ENCODE results near the gene SEPTIN3.
"Not testable (repeated sequence)": the region's sequence is repeated elsewhere in the genome, so short reads cannot be mapped to it uniquely, and the experiment has no call there.

The SEPTIN3 gene

DNA sequence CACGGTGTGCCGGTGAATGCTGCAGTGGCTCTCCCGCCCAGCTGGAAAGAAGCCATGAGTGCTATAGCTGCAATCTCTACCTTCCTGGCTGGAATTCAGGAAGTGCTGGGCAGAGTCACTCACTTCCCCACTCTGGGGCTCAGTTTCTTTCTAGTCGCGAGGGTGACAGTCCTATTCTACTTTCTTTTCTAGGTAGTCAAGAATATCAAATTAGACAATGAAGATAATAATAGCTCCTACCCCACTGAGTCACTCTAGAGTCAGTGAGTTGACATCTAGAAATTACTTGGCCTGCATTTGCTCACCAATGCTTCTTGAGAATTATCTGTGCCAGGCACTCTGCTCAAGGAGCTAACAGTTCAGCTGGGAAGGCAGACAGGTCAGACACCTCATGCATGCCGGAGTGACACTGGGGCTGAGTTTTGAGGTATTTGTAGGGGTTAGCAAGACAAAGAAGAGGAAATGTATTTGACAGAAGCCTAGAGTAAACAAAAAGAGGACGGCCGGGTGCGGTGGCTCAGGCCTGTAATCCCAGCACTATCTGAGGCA, 25.5 kb upstream of the SEPTIN3 start:
- no peak for DNase-seq

DNA sequence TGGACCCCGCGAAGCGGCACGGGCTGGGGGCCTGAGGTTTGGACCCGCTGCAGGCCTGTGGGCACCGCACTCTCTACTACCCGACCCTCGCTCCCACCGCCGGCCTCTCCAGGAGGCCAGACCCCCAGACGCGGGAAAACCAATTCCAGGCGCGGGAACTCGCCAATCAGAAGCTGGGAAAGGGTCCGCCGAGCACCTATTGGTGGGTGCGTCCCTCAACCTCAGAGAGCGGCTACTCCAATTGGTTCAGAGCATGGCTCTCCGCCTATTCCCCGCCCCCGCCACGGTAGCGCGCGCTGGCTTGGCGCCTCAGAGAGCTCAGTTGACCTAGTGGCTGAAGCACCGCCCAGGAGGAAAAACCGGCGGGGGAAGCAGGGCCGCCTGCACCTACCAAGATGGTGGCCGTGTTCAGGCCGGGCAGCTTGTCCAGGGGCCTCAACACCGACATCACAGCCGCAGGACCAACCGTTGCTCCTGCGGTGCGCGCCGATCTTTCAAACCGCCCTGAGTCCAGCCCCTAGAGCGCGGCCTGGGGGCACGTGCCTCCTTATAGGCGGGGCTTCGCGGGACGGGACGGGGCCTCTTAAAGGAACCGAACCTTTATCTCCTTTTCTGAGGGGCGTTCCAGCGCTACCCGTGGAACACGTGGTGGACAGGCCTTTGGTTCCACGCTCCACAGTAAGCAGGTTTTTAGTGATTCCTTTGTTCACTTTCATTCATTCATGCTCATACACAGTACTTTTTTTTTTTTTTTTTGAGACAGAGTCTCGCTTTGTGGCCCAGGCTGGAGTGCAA, 22.4 kb upstream of the SEPTIN3 start, which contains the start of gene CENPM:
TSS of gene CENPM (minus strand) at position 524 of the 795 bp plus-strand sequence. CDS start at position 448, 76 bp downstream.
- DNase-seq, result peak; percentile 97

DNA sequence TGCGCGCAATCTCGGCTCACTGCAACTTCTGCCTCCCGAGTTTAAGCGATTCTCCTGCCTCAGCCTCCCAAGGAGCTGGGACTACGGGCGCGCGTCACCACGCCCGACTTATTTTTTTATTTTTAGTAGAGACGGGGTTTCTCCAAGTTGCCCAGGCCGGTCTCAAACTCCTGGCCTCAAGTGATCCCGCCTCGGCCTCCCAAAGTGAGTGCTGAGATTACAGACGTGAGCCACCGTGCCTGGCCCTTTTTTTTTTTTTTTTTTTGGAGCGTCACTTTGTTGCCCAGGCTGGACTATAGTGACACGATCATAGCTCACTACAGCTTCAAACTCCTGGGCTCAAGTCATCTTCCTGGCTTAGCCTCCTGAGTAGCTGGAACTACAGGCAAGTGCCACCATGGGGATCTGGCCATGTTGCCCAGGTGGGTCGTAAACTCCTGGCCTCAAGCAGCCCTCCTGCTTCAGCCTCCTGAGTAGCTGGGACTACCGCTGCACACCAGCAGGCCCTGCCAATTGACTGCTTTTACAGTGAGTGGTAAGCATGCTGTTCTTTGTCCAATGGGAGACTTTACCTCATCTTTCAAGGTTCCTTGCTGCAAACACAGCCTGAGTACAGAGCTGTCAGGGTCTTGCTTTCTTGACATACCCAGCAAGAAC, 21.7 kb upstream of the SEPTIN3 start:
- DNase-seq, result no peak

DNA sequence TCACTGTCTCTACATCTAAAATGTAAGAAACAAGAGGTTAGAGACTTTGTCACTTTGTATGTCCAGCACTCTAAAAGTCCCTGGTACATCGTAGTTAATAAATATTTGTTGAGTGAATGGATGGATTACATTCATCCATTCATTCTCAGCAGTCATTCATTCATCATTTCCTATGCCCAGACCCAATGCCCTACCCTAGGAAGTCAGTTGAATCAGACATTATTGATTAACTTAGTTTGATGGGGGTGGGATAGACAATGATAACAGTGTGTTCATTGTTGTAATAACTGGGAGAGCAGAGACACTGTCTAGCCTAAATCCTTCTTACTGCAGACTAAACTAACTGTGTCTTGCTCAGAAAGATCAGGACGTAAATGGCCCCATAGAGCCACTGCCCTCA, 21.1 kb upstream of the SEPTIN3 start:
- DNase-seq, result no peak

DNA sequence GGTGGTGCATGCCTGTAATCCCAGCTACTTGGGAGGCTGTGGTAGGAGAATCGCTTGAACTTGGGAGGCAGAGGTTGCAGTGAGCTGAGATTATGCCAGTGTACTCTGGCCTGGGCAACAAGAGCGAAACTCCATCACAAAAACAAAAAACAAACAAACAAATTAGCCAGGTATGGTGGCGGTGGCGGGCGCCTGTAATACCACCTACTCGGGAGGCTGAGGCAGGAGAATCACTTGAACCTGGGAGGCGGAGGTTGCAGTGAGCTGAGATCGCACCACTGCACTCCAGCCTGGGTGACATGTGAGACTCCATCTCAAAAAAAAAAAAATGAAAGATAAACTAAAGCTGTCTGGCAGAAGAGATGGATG, 20.3 kb upstream of the SEPTIN3 start:
- DNase-seq, result not testable (repeated sequence)

DNA sequence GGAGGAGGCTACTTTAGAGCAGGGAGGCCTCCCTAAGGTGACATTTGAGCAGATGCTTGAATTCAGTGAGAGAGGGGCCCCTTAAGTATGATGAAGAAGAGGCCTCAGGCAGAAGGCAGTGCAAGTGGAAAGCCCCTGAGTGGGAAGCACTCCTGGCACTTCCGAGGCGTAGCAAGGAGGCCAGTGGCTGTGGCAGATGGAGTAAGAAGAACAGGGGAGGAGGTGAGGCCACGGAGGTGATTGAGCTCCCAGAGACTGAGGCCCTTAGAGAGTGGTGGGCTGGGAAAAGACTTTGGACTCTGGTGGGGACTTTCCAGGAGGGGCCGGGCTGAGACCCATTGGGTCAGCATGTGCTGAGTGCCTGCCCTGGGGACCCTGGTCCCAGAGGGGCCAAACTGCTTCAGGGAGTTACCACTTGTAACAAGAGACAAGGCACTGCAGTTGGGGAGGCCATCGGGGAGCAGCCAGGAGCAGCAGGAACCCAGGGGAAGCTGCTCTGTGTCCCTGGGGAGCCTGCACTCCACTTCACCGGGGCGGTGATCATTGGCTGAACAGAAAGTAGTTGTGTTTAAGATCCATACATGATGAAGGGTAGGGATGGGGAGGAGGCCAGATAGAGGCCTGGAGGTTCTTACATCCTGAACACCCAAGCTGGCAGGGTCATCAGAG, 19.8 kb upstream of the SEPTIN3 start:
- no peak for DNase-seq

DNA sequence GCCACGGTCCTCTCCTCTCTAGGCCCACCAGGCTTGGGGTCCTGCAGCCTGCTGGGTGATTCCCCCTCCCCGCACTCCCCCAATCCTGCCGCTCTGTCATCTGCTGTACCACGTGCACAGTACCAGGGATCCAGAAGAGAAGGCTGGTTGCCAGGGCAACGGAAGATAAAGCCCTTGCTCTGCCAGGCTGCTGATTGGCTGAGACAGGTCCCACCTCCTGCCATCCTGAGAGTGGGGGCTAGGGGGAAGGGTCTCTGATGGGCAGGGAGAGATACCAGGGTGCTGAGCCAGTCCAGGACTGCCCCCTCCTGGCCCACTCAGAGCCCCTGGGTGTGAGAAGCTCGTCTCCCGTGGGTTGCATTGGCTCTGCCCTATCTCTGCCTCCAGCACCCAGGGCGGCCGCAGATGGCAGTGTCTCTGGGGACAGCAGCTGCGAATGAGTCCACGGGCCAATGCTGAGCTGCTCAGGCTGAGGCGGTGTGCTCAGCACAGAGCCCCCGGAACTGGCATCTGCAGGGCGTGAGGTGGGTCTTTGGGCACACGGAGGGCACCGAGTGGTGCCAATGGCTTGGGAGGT, 17.3 kb upstream of the SEPTIN3 start, which contains the start of gene SMIM45:
TSS of gene SMIM45 (plus strand) at position 253 of the 577 bp plus-strand sequence.
- peak; percentile 86 for DNase-seq

DNA sequence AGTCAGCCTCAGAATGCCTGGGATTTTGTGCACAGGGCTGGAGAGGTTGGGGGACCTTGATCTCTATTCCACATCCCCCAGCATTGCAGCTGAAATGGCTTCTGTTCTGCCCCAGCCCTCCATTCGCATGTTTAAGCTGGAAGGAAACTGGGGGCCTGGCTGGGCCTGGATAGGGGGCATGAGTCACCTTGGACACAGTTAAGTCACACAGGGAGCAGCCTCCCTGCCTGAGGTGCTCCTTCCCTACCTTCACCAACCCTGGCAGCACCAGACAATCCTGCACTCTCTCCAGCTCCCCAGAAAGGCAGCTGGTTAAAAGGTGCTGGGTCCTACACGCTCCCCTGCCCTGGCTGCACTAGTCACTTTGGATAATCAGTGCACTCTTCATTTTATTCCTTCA, 16.5 kb upstream of the SEPTIN3 start:
- DNase-seq, result no peak

DNA sequence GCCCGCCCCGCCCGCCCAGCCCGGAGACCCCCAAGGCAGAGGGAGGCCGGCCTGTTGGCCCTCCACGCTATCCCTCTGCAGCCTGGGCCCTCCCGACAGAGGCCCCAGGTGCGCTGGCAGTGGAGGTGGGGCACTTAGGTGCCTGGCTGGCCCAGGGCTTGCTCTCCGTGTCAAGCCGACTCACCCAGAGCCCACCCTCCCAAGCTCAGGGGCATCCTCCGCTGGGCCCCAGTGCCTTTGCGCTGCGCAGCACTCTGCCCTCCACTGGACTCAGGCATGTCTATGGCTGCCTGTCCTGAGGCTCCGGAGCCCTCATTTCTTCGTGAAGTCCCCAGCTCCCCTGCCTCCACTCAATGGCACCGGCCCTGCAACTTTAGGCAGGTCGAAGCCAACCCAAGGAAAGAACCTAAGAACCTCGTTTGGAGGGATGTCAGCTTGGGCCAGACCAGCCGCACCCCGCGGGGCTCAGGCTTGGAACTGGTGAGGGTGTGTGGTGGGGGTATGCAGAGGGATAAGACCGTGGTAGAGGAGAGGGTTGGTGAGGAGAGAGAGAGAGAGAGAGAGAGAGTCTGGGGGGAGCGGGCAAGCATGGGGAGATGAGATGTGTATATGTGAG, 11.2 kb upstream of the SEPTIN3 start:
- DNase-seq, result no peak

DNA sequence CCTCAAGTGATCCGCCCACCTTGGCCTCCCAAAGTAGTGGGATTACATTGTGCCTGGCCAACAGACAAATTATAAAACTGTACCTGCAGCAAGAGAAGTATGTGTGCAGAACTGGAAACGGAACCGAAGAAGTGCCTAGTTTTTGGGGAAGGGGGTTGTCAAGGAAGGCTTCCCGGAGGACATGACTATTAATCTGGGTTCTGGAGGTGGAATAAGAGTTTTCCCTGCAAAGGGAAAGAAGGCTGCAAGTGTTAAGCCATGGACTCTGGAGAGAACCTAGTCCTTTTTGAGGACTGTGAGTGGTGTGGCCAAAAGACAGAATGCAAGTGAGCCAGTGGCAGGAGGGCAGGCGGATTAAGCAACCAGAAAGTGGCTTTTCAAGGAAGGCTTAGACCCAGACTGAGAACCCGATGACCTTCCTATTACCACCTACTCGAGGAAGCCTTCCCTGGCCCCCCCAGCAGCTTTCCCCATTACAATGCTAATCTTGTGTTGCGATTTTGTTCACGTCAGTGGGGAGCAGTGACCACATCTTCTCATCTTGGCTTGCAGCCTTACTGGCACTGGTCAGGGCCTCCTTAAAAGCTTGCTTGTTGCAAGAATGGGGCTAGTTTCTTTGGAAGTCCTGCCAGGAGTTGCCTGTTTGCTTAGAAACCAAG, 5.7 kb upstream of the SEPTIN3 start:
- no peak for DNase-seq

DNA sequence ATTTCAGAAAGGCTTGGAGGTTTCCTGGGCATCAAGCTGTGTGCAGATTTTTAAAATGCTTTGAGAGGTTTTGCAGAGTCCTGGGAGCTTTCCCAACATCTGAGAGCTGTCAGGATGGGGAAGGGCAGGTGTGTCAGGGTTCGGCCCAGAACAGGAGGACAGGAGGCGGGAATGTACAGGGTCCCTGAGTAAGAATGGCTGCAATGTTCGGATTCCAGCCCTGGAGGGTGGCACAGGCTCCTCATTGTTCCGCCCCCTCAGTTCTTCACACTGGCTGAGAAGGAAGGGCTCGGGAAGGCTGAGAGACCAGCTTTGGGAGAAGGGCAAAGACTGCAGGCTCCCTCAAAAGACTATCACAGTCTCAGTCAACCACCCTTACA, 5.1 kb upstream of the SEPTIN3 start:
- no peak for DNase-seq

DNA sequence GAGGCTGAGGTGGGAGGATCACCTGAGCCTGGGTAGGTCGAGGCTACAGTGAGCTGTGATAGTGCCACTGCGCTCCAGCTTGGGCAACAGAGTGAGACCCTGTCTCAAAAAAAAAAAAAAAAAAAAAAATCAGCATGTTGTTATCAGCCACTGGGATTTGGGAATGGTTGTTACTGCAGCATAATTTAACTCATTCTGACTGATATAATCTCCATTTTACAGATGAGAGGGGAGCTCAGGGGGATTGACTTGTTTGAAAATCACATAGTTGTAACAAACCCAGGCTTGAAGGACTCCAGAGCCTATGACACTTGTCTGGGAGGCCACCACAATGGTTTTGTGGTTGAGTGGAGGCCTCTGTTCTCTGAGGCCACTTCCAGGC, 3.0 kb upstream of the SEPTIN3 start:
- no peak for DNase-seq

DNA sequence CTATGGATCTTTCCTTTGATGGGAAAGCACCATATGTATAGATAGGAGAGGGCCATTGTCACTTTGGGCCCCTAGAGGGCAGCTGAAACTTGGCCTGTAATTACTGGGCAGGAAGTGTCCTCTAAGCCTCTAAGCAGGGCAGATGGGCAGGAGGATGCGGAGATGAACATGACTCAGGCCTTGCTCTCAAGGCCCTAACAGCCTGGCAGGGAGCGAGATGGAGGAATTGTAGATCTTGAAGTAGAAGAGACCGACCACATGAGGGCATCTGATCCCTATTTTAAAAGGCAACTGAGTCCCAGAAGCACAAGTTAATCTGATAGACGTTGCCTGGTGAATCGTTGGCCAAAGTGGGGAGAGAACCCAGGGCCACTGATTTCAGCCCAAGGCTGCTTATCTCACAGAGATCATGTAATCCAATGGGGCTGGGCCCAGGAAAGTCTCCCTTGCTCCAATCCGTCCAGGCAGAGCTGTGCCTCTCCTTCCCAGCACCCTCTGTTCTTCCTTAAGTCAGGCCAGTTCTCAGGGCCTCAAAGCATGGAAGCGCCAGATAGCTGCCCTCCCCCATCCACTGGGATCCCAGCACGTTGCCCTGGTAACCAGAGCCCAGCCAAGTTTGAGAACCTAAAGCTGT, 2.5 kb upstream of the SEPTIN3 start:
- peak; percentile 37 for DNase-seq

DNA sequence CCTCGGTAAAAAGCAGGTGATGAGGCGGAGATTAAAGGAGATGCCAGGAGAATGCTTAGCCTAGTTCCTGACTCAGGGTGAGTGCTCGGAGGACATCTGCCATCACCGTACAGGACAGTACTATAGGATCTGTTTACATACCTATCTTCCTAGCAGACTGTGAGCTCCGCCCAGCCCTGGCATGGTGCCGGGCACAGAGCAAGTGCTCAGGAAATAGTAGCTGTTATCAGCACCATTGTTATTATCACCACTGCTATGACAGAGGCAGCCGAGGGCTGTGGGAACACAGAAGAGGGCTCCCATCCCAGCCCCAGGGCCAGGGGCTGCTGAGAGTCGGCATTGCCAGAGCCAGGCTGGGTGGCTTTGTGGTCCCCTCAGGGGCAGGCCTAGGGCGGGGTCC, 642 bp upstream of the SEPTIN3 start:
- DNase-seq, result peak; percentile 49

DNA sequence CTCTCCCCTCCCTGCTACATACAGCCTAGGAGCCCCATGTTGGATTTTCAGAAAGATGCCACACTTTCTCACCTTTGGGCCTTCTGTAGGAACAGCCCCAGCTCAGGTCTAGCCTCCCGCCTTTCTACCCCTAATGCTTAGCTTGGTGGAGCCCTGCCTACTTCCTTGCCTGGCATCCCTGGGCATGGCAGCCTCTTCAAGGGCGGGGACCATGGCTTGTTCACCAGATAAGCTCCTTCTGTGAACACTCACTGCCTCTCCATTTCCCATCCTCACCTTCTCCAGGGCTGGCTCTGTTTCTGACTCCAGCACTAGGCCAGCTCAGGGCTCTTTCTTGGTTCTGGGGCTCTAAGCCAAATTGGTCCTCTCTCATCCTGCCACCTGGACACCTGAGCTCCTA, 1.4 kb downstream of the SEPTIN3 start:
- DNase-seq, result no peak

DNA sequence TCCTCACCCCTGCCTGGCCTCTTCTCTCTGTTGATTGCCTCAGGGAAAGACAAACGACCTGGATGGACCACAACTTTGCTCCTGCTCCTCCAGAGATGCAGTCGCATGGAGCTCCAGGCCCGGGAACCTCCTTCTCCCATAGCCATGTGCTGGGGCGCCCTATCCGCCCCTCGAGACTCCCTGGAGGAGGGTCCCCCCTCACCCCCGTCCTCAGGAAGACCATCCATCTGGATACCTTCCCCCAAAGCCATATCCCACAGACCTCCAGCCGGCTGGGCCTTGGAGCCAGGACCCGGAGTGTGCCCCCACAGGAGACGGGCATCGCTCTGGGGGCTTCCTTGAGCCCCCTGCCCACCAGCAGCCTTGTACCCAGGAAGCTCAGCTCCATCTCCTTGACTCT, 2.2 kb downstream of the SEPTIN3 start:
- DNase-seq, result no peak

DNA sequence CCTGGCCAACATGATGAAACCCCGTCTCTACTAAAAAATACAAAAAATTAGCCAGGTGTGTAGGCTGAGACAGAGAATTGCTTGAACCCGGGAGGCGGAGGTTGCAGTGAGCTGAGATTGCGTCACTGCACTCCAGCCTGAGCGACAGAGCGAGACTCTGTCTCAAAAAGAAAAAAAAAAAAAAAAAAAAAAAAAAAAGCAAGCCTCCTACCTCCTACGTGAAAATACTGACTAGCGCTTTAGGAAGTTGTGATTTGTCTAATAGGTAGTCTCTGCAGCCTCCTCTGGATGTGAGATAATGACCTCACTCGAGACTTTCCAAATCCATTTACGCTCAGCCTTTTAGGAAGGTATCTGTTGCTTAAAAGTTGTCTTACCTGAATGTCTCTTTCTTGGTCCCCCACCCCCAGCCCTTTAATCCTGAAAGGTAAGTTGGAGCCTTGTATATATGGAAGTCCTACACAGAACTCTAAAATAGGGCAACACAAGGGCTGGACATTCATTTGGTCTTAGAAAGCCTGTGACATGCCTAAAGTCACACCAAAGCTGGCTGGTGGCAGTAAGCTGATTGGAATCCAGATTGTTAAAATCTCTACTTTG, 5.5 kb downstream of the SEPTIN3 start:
- DNase-seq, result no peak

DNA sequence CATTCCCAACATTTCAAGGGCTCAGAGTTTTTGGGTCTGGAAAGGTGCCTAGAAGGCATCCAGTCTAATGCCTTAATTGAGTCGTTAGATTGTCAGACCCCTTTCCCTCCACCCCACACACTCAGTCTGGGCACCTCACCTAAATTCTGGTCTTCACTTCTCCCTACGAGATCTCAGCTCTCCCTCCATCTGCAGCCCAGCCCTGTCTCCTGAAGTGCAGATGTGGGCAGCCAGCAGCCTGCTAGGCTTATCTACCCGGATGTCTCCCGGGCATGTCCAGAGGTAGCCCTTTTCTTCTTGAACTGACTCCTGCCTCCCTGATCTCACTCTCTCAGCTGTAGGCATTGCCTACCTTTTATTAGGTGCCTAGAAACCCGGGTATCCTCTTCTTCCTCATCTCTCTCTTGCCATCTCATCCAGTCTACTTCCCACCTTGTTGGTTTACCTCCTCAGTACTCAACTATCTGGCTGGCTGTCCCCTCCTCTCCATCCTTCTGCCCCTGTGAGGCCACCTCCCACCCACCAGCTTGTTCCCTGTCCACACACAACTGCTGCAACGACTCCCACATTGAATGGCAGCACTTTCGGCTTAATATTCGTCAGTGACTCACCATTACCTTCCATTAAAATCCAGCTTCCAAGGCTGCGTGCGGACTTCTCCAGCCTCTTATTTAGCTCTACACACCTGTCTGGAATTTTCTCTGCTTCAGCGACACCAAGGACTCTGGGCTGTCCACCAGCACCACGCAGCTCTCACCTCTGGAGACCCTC, 6.2 kb downstream of the SEPTIN3 start:
- no peak for DNase-seq

DNA sequence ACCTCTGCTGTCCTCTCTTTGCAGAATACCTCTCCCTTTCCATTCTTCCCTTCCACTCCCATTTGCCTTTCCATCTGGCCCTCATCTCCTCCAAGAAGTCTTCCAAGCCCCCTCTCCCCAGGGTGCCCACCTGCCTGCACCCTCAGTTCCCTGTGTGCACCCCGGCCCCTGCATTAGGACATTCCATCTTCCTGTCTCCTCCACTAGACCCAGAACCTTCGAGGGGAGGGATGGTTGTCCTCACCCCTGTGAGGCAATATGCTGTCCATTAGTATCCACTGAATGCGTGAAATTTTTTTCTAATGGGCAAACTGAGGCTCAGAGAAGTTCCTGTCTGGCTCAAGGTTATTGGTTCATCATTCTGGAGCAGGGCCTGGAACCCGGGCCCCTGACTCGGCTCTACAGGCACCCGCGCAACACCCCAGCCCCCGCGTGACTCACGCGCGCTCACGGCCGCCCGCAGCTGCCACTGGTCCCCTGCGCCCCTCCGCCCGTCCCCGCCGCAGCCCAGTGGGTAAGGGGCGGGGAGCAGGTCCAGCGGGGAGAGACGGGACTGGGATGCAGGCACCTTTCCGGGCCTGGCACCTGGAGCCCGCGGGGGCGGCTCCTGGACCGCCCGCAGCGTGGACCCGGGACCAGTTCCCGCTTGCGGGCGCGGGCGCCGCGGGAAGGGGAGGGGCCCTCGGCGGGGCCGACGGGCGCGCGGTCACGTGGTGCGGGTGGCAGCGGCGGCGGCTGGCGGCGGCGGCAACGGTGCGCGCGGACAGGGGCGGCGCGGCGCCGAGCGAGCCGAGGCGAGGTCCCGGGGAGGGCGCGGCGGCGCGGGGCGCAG, 7.0 kb downstream of the SEPTIN3 start:
- peak; percentile 58 for DNase-seq
